Endothelial cell of hepatic sinusoid (primary cell): ENCODE data around the gene CARS2.
"Not testable (repeated sequence)": the region's sequence is repeated elsewhere in the genome, so short reads cannot be mapped to it uniquely, and the experiment has no call there.

Experiments
- in situ Hi-C: cut with HindIII; loops from 2 replicates; pipeline ENCODE4 v1.10.0; 2017; ENCODE audit warnings: low sequenced_read_pairs

The CARS2 gene

DNA sequence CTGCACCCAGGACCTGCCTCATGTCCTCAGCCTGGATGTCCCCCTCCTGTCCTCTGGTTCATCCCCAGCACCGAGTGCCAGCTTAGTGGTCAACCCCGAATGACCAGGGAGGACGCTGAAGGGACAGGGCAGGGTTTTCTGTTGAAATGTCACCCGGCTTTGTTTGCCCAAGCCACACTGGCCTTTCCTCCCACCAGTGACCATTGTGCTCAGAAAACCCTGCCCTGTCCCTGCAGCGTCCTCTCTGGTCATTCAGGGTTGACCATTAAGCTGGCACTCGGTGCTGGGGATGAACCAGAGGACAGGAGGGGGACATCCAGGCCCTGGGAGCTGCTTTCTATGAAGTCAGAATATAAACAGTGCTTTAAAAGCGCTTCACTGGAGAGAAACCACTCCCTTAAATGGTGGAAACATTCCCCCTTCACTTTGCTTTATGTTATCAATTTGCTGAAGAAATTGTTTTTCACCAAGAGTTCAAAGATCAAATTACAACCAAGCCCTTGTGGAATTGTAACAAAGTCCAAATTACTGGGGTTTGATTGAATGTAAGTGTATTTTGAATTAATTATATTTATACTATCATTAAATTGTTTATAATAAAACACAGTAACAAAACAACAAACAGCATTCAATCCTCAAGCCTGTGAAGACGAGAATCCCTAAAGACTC, 21.4 kb downstream of the CARS2 start:
- in situ Hi-C loops = no loop called here

DNA sequence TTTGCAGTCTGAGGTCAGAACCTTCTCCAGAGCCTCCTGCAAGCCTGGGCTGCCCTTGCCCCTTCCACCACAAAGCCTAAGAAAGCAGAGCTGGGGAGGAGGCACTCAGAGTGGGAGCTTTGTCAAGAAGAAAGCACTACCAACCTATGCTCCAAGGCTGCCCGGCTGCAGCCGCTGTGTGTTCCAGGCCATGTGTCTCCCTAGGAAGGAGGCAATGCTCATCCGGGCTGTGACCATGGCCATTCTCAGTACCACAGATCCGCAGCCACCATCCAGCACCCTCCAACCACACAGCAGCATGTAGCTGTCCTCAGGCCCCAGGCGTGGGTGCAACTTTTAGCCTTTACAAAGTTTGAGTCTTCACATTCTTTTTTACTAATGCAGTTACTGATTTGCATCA, 22.0 kb downstream of the CARS2 start:
- in situ Hi-C loops = no loop called here

DNA sequence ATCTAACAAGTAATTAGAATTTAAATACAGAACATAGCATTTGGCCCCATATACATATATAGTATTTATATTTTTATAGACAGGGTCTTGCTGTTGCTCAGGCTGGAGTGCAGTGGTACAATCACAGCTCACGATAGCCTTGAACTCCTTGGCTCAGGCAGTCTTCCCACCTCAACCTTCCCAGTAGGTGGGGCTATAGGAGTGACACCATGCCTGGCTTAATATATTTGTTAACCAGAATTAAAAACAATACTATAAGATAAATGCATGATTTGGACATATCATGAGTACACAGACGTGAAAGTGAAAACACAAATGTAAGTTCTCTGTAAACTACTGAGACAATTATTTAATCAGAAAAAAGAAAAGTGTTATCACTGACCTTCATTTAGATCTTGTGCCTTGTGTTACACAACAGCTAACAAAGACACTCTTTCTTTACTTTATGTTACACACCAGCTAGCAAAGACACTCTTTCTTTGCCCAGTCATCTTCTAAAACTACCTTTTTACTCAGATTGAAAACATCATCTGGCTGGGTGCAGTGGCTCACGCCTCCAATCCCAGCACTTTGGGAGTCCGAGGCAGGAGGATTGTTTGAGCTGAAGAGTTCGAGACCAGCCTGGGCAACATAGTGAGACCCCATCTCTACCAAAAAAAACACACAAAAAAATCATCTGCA, 22.6 kb downstream of the CARS2 start:
- in situ Hi-C loops = no loop called here

DNA sequence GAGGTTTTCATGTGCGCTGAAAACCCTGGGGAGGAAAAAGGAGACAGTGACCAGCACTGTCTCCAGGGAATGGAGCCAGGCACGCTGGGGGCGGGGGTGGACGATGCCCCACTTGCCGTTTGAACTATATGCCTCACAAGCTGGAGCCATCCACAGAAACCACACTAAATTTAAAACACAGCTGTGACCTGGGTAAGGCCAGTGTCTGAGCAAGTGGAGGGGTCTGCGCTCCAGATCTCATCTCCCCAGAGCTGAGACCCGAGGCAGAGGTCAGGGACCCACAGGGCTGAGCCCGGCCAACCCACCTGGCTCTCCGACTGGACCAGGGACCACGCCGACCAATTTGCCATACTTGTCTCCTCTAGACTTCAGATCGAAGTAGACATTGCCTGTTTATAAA, 23.2 kb downstream of the CARS2 start:
- in situ Hi-C loops = no loop called here

DNA sequence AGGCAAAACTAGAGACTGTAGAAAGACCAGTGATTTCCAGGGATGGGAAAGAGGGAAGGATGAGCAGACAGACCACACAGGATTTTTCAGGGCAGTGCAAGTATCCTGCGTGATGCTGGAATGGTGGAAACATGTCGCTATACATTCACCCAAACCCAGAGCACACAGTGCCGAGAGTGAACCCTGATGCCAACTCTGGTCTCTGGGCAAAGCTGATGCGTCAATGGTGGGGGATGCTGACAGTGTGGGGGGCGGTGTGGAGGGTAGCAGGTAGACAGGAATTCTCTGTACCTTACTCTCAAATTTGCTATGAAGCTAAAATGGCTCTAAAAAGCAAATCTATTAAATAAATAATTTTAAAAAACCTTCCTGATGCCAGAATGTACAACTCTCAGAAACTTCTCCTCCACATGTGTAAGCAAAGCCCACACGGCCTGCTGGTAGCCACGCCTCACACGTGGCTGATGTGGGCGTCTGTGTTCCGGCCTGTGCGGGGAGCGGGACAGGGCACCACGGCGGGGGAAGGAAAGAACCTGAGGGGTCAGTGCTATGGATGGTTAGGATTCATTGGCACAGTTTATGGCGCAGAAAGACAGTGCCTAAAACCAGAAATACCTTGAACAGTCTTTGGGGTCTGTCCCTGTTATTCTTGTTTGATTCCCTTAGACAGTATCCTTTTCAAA, 23.9 kb downstream of the CARS2 start:
- in situ Hi-C loops = no loop called here

DNA sequence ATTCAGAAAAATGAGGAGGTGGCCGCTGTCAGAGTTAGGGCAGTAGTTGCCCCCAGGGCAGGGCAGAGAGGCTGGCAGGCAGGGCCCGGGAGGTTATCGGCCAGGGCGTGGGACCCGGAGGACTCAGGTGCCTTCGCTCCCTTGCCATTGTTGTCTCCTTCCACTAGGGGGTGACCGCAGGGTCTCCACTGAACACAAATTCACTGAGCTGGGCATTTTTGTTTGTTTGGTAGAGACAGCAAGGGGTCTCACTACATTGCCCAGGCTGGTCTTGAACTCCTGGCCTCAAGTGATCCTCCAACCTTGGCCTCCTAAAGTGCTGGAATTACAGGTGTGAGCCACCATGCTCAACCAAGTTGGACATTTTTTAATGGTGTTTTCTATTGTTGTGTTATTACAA, 25.1 kb downstream of the CARS2 start:
- in situ Hi-C loops = no loop called here

DNA sequence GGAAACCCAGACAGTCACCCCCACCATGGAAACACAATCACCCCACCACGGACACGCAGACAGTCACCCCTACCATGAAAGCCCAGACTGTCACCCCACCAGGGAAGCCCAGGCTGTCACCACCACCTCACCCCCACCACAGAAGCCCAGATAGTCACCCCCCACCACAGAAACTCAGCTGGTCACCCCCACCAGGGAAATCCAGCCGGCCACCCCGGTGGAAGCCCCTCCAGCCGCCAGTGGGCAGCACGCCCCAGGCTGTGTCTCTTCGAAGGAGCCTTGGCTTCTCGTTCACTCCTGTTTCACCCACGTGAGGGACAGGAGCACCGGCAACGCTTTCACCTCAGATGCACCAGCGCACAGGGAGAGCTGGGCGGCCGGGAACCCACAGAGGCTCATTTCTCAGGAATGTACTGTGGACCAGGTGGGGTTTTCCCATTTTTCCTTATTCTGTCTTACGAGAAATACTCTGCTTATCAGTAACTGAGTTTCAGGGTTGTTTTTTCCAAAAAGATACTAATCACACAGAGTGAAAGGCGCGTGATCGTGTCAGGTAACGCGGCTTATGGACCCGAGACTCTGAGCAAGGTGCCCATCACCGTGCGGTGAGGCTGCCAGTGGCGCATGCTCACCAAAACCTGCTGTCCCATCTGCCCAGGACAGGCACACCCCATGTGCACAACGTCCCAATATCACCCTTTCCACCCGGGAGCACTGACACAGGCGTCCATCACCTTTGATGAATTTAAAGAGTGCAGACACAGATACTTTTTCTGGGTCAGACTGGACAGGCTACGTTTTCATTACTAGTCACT, 28.0 kb downstream of the CARS2 start:
- in situ Hi-C loops = no loop called here

DNA sequence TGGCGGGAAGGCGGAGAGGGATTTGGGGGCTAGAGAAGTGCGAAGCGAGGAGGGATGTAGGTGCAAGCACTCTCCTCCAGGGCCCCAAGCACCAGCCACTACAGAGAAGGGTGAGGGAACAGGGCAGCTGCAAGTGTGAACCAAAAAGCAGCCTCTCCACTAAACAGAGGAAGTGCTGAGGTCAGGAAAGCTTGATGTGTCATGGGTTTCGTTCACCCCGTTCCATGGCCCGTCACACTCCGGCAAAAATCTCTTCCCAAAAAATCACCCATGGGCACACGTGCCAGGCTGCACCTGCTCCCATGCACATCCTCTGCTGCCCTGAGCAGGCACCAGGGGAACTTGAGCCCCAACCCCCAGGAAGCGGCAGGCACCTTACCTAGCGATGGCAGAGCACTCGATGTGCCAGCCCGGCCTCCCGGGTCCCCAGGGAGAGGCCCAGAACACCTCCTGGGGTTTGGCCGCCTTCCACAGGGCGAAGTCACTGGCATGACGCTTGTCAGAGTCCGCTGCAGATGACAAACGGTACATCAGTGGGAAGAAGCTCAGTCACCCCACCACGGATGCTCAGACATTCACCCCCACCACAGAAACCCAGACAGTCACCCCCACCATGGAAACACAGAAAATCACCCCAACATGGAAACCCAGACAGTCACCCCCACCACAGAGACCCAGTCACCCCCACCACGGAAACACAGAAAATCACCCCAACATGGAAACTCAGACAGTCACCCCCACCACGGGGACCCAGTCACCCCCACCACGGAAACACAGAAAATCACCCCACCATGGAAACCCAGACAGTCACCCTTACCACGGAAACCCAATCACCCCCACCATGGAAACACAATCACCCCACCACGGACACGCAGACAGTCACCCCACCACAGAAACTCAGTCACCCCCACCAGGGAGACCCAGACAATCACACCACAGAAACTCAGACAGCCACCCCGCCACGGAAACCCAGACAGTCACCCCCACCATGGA, 29.0 kb downstream of the CARS2 start:
- in situ Hi-C loops = no loop called here

DNA sequence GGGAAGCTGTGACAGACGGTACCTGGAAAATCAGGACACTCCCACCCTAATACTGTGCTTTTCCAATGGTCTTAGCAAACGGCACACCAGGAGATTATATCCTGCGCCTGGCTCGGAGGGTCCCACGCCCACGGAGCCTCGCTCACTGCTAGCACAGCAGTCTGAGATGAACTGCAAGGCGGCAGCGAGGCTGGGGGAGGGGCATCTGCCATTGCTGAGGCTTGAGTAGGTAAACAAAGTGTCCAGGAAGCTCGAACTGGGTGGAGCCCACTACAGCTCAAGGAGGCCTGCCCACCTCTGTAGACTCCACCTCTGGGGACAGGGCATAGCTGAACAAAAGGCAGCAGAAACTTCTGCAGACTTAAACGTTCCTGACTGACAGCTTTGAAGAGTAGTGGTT, 36.1 kb downstream of the CARS2 start:
- in situ Hi-C loops = not testable (repeated sequence)

DNA sequence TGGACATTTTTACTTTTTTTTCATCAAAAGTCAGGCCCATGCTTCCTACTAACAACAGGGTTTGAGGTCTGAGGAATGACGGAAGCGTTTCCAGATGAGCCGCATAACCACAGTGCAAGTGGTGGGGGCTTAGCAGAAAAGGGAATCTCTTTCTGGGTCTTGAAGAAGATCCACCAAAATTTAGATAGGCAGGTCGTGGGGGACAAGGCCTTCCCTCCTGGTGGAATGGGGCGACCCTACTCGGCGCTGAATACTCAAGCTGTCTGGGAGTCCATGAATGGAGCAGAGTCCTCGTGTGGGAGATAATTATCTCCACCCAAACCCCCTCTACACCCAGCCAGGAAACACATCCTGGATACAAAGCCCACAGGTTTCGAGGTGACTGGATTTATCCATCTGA, 36.9 kb downstream of the CARS2 start:
- in situ Hi-C loops = no loop called here

DNA sequence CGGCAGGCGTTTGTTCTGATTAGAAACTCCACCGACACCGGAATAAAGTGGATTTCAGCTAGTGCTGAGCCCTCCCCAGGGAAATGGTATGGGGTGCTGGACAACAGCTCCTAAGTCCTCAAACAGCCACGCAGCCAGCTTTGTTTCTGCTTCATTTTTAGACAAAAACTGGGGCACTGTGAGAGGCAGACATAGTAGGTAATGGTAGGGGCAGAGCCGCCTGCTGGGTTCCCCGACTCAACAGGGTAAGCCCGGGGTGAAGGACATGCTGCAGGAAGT, 39.7 kb downstream of the CARS2 start:
- in situ Hi-C loops = no loop called here

DNA sequence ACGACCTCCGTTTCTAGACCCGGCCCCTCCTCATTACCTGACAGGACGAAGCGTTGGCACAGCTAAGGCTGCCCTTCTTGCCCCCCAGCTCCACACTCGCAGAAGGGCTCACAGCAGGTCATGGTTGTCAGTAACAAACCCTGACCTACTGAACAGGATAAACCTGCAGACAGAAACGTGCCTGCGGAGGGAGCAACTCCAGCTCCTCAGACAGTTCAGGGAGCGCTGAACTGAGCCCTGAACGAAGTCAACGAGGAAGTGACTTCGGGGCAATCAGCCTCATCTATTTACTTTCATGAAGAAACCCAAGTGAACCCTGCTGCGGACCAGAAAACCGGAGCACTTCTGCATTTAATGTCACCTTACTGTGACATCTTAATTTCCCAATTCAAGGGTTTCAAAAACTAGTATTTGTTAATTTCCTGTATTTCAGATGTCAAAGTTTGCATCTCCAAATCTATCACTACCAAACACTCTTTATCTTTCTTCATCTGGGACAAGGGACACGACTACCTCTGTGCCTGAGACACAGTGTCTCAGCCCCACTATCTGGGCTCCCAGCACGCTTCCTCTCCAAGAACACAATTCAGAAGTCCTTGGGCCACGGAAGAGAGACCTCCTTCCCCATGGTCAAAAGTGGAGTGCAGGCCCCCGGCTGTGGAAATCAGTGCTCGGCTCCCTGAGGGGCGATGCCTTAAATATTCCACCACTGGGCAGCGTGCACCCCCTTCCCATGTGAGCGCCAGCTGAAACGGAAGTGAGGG, 40.2 kb downstream of the CARS2 start:
- in situ Hi-C loops = no loop called here

DNA sequence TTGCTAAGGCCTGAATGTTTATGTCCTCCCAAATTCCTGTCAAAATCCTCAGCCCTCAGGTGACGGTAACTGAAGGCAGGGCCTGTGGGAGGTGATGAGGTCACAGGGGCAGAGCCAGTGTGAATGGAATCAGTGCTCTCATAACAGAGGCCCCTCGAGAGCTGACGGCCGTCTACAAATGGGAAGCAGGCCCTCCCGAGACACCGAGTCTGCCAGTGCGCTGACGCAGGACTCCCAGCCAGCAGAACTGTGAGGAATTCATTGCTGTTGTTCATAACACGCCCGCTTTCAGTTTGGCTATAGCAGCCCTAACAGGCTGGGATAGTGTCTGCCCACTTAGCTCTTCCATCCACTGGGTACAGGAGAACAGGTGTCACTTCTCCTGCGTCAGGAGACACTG, 41.2 kb downstream of the CARS2 start:
- in situ Hi-C loops = loop anchor here (5.0 kb wide), 1 partner anchor 68 kb away; no protein-coding TSS in a partner anchor

DNA sequence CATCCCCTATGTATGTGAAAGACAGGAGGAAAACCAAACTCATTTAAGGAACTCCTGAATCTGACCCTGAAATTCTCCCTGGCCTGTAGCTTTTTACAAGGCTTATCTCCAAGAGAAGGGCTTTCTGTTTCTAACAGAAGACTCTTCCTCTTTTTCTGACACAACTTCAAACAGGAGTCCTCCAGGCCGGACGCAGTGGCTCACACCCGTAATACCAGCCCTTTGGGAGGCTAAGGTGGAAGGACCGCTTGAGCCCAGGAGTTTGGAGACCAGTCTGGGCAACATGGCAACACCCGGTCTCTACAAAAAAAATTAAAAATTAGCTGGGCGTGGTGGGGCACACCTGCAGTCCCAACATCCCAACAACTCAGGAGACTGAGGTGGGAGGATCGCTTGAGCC, 41.9 kb downstream of the CARS2 start:
- in situ Hi-C loops = loop anchor here (5.0 kb wide), 1 partner anchor 68 kb away; no protein-coding TSS in a partner anchor

DNA sequence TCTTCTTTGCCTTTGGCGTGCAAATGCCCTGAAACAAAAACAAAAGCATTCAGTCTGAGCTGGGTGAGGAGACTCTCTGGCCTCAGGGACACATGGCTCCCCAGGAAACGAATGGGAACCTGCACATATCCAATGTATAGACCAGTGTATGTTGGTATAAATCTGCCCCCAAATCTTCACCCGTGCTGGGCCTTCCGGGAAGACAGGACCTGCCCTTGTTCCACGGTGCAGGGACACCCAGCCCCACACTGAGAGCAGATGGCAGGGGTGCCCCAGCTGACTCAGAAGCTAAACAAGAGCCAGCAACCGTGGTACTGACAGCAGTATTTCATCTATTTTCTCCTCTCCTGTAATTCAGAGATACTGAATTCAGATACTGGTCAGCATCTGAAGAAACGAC, 42.4 kb downstream of the CARS2 start:
- in situ Hi-C loops = loop anchor here (5.0 kb wide), 1 partner anchor 69 kb away; no protein-coding TSS in a partner anchor

DNA sequence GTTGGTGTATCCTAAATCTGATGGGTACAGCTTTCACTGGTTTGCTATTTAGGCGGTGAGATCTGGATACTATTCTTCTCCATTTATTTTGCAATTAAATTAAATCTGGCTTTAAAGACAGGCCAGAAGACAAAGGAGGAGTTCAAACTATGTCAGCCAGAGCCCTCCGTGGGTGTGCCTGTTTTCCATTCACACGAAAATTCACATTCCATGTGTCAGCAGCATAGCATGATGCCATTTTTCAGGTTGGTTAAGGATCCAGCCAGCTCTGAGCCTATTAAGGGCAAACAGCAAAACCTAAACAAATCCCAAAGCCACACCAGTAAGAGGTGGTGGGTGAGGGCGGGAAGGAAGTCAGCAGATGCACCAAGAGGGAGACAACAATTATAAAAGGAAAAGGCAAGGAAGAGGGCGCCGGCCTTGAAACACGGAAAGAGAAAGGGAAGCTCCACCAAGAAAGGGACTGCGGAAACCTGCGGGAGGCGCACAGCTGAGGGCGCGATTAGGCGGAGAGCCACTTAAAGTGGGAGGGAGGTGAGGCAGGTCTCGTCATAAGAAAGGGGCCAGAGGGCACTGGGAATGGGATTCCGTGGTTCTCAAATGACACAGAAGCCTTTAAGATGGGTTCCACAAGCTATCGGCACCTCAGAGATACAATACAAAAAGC, 43.0 kb downstream of the CARS2 start:
- in situ Hi-C loops = loop anchor here (5.0 kb wide), 1 partner anchor 69 kb away; no protein-coding TSS in a partner anchor

DNA sequence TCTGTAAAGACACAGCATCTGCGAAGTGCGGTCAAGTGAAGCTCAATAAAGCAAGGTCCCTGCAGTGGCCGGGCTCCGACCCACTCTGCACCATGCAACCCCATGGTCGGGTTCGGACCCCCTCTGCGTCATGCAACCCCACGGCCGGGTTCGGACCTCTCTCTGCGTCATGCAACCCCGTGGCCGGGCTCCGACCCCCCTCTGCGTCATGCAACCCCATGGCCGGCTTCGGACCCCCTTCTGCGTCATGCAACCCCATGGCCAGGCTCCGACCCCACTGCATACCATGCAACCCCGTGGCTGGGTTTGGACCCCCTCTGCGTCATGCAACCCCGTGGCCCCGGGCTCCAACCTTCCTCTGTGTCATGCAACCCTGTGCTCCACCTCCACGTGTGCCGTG, 43.8 kb downstream of the CARS2 start:
- in situ Hi-C loops = loop anchor here (5.0 kb wide), 1 partner anchor 70 kb away; no protein-coding TSS in a partner anchor

DNA sequence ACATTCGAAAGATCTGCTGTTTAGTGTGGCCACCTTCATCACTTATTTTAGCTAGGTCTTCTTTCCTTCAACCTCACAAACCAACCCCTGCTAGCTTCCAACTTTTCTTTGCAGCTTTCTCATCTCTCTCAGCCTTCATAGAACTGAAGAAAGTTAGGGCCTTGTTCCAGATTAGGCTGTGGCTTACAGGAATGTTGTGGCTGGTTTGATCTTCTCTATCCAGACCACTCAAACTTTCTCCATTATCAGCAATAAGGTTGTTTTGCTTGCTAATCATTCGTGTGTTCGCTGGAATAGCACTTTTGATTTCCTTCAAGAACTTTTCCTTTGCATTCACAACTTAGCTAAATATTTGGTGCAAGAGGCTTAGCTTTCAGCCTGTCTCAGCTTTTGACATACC, 44.7 kb downstream of the CARS2 start:
- in situ Hi-C loops = loop anchor here (5.0 kb wide), 1 partner anchor 71 kb away; no protein-coding TSS in a partner anchor
